CD4-positive, alpha-beta T cell treated with Interleukin-12 subunit alpha and Interleukin-12 subunit beta, for 1 hour (primary cell): ENCODE data around the gene PEAK3.
"Not testable (repeated sequence)": the region's sequence is repeated elsewhere in the genome, so short reads cannot be mapped to it uniquely, and the experiment has no call there.

Experiments used
- DNase-seq: peaks from one replicate; pipeline ENCODE4 v3.0.0-alpha.2; 2020

PEAK3 gene

GRCh38 chr19:2287585-2288337, 5.8 kb upstream of the PEAK3 start:
- DNase-seq, result no peak

GRCh38 chr19:2286402-2287140, 4.6 kb upstream of the PEAK3 start:
- DNase-seq, result no peak

GRCh38 chr19:2283835-2284507, 2.0 kb upstream of the PEAK3 start:
- no peak for DNase-seq

- DNase-seq, result no peak
These were observed 875 bp upstream of the PEAK3 start for GRCh38 chr19:2282862-2283237.

- not testable (repeated sequence) for DNase-seq
These were observed 512 bp downstream of the PEAK3 start for GRCh38 chr19:2281265-2282061.

- no peak for DNase-seq
These were observed 1.2 kb downstream of the PEAK3 start for GRCh38 chr19:2280633-2281264.

- no peak for DNase-seq
These were observed 3.4 kb downstream of the PEAK3 start for GRCh38 chr19:2278459-2279158.

GRCh38 chr19:2277138-2277537, 4.8 kb downstream of the PEAK3 start:
- no peak for DNase-seq

GRCh38 chr19:2276429-2276986, 5.5 kb downstream of the PEAK3 start:
- no peak for DNase-seq

- no peak for DNase-seq
These were observed 6.2 kb downstream of the PEAK3 start for GRCh38 chr19:2275588-2276428.

- DNase-seq, result peak; percentile 57
These were observed 6.9 kb downstream of the PEAK3 start for GRCh38 chr19:2274931-2275535.

GRCh38 chr19:2274185-2274711, 7.7 kb downstream of the PEAK3 start:
- DNase-seq, result no peak

- peak; percentile 83 for DNase-seq
These were observed 8.4 kb downstream of the PEAK3 start for GRCh38 chr19:2273356-2274184.

- no peak for DNase-seq
These were observed 10.5 kb downstream of the PEAK3 start for GRCh38 chr19:2271234-2272103.

GRCh38 chr19:2270423-2271233, 11.3 kb downstream of the PEAK3 start:
- DNase-seq, result peak; percentile 81

GRCh38 chr19:2270157-2270422, 11.9 kb downstream of the PEAK3 start:
- no peak for DNase-seq
